VCaP (cell line): ENCODE data around the gene MECP2.

Experiments used
- H3K27ac ChIP-seq: fragments of 450-650 bp; 2 replicates; pipeline ENCODE4 v1.5.1; 2017
- TF ChIP-seq, protein P1 (sequence below): fragments of 450-650 bp; conservative IDR thresholded peaks from 2 replicates; pipeline ENCODE4 v1.5.1; 2017; ENCODE audit warnings: mild to moderate bottlenecking, moderate library complexity

Gene MECP2

GRCh38 chrX:154123241-154124219, 26.0 kb upstream of the MECP2 start:
- H3K27ac ChIP-seq: peak overlapping the region; percentile 71
- TF ChIP-seq, protein P1, sequence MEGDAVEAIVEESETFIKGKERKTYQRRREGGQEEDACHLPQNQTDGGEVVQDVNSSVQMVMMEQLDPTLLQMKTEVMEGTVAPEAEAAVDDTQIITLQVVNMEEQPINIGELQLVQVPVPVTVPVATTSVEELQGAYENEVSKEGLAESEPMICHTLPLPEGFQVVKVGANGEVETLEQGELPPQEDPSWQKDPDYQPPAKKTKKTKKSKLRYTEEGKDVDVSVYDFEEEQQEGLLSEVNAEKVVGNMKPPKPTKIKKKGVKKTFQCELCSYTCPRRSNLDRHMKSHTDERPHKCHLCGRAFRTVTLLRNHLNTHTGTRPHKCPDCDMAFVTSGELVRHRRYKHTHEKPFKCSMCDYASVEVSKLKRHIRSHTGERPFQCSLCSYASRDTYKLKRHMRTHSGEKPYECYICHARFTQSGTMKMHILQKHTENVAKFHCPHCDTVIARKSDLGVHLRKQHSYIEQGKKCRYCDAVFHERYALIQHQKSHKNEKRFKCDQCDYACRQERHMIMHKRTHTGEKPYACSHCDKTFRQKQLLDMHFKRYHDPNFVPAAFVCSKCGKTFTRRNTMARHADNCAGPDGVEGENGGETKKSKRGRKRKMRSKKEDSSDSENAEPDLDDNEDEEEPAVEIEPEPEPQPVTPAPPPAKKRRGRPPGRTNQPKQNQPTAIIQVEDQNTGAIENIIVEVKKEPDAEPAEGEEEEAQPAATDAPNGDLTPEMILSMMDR: no peak

DNA sequence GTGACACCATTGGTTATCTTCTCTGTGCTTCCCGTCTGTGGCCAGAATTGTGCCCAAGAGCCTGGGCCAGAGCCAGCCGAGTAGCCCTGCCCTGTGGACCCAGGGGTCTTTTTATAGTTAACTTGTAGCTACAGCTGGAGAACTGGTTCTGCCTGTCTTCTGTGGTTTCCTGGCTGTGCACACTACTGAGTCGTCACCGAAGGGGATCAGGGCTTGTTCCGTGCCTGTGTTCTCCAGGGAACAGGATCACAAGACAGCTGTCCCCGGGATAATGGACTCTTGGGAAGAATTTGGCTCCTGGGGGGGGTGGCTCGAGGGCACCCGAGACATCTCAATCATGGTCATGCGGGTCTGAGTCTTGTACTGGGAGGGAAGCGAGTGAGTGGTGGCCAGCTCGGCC, 24.4 kb upstream of the MECP2 start:
- TF ChIP-seq, protein P1: no peak
- peak overlapping the region; percentile 71 for H3K27ac ChIP-seq

DNA sequence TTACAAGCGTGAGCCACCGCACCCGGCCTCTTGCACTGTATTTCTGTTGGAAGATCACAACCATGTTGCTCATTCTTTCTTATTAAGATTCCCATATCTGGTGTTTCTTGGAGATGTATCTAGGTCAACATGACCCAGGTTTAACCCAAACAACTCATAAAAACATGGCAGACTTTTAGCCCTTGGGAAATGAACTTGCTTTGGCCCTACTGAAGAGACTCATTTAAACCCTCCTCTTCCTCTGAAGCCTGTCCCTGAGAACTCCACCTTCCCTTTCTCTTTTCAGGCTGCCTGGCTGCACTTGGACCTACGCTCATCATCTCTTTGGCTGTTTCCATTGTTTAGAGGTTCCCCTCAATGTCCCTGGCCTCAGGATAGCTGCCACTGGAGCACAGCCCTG, 23.7 kb upstream of the MECP2 start:
- H3K27ac ChIP-seq: peak overlapping the region; percentile 71
- TF ChIP-seq, protein P1: no peak

DNA sequence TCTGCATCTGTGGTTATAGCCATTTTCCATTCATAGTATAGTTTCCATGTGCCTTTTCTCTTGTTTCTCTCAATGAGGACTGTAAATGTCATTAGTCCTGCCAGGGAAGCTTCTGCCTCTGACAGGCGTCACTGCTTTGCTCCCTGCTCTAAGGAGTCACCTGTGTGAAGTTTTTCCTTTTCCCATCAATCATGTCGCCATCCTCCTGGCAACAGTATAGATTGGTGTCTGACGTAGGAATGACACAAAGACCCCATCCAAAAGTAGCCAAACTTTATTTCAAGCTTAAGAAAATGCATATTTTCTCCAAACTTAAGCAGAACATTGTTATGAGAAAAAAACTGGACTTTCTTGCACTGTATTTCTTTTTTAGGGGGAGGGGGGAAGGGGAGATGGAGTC, 23.1 kb upstream of the MECP2 start:
- H3K27ac ChIP-seq: no peak overlapping the region
- TF ChIP-seq, protein P1: no peak

- TF ChIP-seq, protein P1: no peak
- no peak overlapping the region for H3K27ac ChIP-seq
These were observed 20.0 kb upstream of the MECP2 start for GRCh38 chrX:154117566-154117965.

GRCh38 chrX:154116426-154117211, 19.1 kb upstream of the MECP2 start:
- TF ChIP-seq, protein P1: no peak
- no peak overlapping the region for H3K27ac ChIP-seq

- TF ChIP-seq, protein P1: no peak
- no peak overlapping the region for H3K27ac ChIP-seq
These were observed 18.2 kb upstream of the MECP2 start for GRCh38 chrX:154115750-154116149.
